ENCODE results near the gene ERICH6B.

Gene ERICH6B

GRCh38 chr13:45540864-45541263 lies 74.7 kb downstream of the ERICH6B start:
- DNase-seq = no peak

- DNase-seq = no peak
These were observed 75.3 kb downstream of the ERICH6B start for GRCh38 chr13:45540195-45540594.

GRCh38 chr13:45538382-45538781 lies 77.2 kb downstream of the ERICH6B start:
- no peak for DNase-seq

- no peak for DNase-seq
These were observed 78.0 kb downstream of the ERICH6B start for GRCh38 chr13:45537516-45537915.

- no peak for DNase-seq
These were observed 79.3 kb downstream of the ERICH6B start for GRCh38 chr13:45536224-45536623.

GRCh38 chr13:45534604-45535003 lies 80.9 kb downstream of the ERICH6B start:
- no peak for DNase-seq

GRCh38 chr13:45529758-45530157 lies 85.8 kb downstream of the ERICH6B start:
- DNase-seq = no peak

- no peak for DNase-seq
These were observed 87.7 kb downstream of the ERICH6B start for GRCh38 chr13:45527699-45528462.

- no peak for DNase-seq
These were observed 93.0 kb downstream of the ERICH6B start for GRCh38 chr13:45522571-45522970.

- no peak for DNase-seq
These were observed 94.2 kb downstream of the ERICH6B start for GRCh38 chr13:45521297-45521696.

GRCh38 chr13:45519493-45519892 lies 96.0 kb downstream of the ERICH6B start:
- DNase-seq = no peak

- DNase-seq = no peak
These were observed 96.9 kb downstream of the ERICH6B start for GRCh38 chr13:45518525-45519245.

- DNase-seq = no peak
These were observed 98.8 kb downstream of the ERICH6B start for GRCh38 chr13:45516757-45517156.

- no peak for DNase-seq
These were observed 103.4 kb downstream of the ERICH6B start for GRCh38 chr13:45512098-45512496.

- DNase-seq = peak; percentile 52
These were observed 104.0 kb downstream of the ERICH6B start for GRCh38 chr13:45511310-45512097.

GRCh38 chr13:45510672-45511071 lies 104.9 kb downstream of the ERICH6B start:
- no peak for DNase-seq

GRCh38 chr13:45508776-45509175 lies 106.8 kb downstream of the ERICH6B start:
- no peak for DNase-seq

- no peak for DNase-seq
These were observed 108.7 kb downstream of the ERICH6B start for GRCh38 chr13:45506811-45507210.

GRCh38 chr13:45503658-45504057 lies 111.9 kb downstream of the ERICH6B start:
- no peak for DNase-seq

GRCh38 chr13:45501175-45501526 lies 114.4 kb downstream of the ERICH6B start:
- no peak for DNase-seq

GRCh38 chr13:45500492-45501174 lies 114.9 kb downstream of the ERICH6B start:
- no peak for DNase-seq

- DNase-seq = no peak
These were observed 118.6 kb downstream of the ERICH6B start for GRCh38 chr13:45496942-45497341.

- no peak for DNase-seq
These were observed 123.0 kb downstream of the ERICH6B start for GRCh38 chr13:45492538-45492937.

Data from central memory CD4-positive, alpha-beta T cell (primary cell).